HG03064 (cell line): ENCODE data around the gene RPL15.
"Not testable (repeated sequence)": the region's sequence is repeated elsewhere in the genome, so short reads cannot be mapped to it uniquely, and the experiment has no call there.

Source experiments
- ATAC-seq: cut with Tn5 transposase; IDR thresholded peaks from one replicate; pipeline ENCODE4 v1.9.1; 2021; ENCODE audit warnings: low read depth; ENCODE audit not compliant: unreplicated experiment

Gene RPL15

DNA sequence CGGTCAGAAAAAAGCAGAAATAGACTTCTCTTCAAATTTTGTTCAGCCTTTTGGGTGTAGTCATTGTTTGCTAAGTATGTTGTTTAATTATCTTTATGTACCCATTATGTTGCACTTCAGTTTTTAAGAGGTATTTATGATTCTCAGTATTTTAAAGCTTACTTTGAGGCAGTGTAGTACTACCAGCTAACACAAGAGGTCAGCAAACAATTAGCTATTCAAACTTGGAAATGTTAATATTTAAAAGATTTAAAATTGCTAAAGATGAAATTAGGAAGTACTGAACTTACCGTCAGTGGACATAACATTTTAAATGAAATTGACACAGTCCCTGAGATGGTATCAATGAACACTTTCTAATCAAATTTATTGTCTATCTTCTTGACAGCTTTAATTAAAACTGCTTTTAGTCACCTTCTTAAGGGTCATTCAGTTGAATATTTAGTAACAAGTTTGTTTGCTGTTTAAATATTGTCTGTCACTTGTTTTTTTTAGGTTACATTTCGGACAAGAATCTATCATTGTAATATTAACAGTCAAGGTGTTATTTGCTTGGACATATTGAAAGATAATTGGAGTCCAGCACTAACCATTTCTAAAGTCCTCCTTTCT is 28.2 kb upstream of the RPL15 start:
- ATAC-seq: no peak

DNA sequence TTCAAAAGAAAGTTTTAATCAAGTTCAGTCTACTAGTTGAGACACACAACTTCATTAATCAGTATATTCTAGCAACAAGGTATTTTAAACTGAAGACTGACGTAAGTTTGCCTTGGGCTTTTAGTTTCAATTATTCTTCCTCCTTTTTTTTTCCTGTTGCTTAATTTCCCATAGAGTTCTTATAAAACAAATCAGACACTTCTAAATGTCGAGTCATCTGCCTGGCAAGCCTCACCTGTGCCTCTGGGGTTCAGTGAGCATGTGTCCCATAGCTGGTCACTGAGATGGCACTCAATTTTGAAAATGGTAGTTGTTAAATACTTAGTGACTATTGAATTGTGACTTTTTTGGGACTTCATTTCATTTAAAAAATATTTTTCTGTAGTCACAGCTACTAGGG is 27.5 kb upstream of the RPL15 start:
- no peak for ATAC-seq

DNA sequence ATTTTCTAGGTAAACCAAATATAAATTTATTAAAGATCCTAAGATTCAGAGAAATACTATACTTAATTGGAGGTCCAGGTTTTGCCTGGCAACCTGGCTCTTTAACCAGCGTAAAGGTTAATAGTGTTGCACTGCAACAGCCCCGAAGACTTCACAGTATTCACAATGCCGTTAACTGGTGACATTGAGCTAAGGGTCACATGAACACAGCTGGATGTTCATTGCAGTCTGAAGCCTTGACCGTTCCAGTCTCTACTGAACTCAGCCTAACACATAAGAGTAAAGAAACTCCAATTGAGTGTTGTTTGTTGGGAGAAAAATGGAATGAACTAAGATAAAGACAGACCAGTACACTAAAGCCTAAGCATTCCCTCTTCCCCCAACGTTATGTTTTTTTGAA is 27.0 kb upstream of the RPL15 start:
- no peak for ATAC-seq

DNA sequence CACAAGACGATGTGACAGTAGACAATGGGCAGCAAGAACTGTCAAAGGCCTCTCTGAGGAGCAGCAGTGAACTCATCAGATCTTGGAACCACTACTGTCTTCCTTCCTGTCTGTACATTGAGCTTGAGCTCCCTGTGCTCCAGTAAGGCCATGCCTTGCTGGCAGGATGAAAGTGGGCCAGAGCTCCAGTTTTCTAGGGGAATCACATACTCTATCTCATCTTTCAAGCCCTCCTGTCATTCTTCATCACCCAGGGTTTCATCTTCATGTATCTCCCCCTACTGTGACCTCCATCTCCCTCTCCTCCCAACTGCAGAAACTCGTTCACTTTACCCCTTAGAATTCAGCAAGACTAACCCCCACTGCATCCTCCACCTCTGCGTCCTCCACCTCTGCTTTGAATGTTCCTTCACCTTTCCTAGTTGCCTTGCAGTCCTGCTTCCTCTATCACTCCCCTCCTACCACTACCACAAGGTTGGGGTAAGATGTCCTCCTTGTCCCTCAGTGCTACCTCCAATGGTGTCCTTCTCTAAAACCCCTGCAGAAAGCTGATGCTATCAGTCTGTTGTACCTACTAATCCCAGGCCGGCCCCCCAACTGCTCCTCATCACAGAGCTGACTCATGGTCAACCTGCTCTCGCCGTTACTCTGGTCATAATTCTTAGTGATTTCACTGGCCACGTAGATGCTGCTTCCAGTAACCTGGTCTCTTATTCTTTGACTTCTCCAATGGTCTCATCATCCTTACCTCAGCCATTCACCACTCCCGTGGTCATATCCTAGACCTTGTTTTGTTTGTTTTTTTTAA is 22.5 kb upstream of the RPL15 start:
- no peak for ATAC-seq

DNA sequence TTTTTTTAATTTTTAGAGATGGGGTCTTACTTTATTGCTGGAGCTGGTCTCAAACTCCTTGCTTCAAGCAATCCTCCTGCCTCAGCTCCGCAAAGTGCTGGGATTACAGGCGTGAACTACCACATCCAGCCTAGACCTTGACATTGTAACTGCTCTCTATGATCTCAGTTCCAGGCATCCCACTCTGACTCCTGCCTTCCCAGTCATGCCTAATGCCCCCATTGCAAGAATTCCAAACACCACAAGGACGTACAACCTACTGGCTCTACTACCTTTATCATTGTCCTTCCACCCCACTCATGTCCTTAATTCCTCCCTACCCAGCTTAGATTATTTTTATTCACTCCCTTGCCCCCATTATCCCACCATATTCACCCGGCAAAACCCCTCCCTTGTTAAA is 21.8 kb upstream of the RPL15 start:
- ATAC-seq: no peak

DNA sequence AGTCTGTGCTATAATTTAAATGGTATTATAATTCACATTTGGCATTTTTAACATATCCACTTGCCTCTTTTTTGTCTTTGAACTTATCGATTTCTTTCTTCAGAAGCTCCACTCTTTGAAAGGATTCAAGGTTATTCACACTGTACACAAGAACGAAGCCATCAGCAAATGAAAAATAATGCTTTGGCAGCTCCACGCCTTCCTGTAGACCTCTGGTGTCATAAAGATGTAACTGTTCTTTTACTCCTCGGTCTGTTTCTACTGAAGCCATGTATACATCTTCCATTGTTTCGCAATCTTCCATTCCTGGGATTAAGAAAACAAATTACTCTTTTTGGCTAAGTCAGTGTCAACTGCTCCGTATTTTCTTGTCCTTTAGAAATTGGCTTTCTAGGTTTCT is 16.2 kb upstream of the RPL15 start:
- no peak for ATAC-seq

DNA sequence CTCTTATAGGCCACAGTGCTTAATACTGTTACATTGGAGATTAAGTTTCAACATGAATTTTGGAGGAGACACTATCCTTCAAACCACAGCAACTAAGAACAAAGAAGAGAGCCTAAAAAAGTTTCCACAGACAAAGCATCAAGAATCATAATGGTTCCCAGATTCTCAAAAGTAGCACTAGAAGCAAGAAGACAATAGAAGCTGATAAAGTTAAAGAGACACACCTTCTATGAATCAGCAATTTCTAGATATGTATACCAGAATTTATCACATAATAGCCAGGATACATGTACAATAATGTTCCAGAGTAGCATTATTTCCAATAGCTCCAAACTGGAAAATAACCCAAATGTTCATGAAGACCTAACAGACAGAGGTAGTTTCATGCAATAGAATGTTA is 12.4 kb upstream of the RPL15 start:
- ATAC-seq: no peak

DNA sequence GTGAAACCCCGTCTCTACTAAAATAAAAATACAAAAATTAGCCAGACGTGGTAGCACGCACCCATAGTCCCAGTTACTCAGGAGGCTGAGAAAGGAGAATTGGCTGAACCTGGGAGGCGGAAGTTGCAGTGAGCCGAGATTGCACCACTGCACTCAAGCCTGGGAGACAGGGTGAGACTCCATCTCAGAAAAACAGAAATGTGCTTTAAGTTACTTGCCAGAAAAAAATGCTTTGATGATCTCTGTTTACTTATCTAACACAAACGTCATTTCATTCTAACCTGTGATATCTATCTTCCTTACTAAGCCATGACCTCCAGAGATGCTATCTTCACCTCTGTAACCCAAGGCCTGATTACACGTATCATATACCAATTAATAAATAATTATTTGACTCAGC is 7.6 kb upstream of the RPL15 start:
- no peak for ATAC-seq

DNA sequence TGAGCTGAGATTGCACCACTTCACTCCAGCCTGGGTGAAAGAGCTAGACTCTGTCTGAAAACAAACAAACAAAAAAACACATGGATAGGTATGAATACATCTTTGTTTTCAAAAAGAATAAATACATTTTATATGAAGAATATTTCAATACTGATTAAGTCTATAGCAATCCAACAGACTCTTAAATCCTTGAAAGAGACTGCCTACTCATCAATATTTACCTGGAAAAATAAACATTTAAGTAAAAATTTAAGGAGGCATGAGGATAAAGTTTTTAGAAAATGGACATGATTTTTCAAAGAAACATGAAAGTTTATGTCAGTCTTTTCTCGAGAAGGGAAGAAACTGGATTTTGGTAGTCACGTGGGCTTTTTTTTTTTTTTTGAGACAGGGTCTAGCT is 5.5 kb upstream of the RPL15 start:
- ATAC-seq: no peak

DNA sequence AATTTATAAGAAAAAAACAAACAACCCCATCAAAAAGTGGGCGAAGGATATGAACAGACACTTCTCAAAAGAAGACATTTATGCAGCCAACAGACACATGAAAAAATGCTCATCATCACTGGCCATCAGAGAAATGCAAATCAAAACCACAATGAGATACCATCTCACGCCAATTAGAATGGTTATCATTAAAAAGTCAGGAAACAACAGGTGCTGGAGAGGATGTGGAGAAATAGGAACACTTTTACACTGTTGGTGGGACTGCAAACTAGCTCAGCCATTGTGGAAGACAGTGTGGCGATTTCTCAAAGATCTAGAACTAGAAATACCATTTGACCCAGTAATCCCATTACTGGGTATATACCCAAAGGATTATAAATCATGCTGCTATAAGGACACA is 4.6 kb upstream of the RPL15 start:
- not testable (repeated sequence) for ATAC-seq

DNA sequence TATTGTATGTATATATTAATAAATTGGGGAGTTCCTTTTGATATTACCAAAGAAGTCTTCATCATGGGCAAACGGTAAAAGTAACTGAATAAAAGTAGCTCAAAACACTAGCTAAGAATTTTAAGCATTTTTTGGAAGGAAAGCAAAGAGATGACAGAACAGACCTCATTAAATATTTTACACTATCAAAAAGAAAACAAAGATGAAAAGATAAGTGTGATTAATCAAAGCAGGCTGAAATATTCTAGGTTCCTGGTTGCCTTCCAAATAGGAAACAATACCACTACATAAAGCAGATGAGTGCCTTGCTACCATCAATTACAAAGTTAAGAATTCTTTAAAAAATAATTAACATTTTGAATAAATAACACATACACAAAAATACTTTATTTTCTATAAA is 3.8 kb upstream of the RPL15 start:
- ATAC-seq: no peak

DNA sequence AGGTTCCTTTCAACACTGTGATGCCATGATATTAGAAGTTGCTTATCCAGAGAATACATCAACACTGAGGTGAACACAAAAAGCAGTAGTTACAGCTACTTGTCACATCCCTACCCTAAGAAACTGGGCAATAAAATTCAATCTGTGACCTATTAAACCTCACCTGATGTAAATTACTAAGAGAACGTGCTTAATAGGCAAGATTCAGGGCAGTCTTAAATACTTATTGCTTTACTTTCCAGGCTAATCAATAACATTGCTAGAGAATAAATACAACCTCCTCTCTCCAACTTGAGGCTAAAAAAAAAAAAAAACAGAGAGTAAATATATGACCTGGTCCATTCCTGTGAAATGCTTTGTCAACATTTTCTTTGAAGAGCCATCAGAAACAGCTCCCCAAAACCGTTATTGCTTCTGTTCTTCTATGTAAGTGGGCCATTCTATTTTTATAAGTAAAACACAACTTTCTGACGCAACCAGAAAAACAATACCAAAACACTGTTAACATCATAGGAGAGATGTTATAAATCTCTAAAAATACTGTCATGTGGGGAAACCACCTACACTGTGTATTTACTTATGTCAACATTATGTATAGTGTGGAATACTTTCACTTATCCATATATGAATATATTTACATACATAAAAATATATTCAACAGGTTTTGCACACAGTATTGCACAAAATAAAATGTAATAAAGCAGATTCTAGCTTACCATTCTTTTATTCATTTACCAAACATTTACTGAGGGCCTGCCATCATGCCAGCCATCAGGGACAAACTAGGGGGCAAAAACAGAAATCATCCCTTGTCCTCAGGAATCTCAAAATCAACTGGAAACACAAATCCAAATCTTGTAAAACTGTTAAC is 2.8 kb upstream of the RPL15 start:
- no peak for ATAC-seq

DNA sequence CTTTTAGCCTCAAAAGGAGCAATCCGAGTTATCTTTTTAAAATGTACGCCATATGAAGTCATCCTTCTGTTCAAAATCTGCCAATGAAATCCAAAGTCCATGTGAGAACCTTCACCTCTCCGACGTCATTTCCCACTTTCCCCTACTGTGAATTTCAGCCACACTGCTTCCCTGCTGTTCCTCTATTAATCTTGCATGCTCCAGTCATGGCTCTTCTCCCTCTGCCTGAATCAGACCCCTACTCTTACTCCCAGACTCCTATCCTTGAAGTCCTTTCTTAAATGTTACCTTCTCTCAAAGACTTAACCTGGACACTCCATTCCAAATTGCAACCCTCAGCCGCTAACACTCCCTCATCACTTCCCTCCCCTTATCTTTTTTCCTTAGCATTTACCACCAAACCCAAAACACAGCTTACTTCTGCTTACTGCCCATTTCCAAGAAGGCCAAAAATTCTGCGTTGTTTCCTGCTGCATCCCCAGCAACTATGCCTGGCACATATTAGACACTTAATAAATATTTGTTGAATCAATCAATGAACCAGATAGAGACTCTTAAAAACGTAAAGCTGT is 1.3 kb upstream of the RPL15 start:
- no peak for ATAC-seq

DNA sequence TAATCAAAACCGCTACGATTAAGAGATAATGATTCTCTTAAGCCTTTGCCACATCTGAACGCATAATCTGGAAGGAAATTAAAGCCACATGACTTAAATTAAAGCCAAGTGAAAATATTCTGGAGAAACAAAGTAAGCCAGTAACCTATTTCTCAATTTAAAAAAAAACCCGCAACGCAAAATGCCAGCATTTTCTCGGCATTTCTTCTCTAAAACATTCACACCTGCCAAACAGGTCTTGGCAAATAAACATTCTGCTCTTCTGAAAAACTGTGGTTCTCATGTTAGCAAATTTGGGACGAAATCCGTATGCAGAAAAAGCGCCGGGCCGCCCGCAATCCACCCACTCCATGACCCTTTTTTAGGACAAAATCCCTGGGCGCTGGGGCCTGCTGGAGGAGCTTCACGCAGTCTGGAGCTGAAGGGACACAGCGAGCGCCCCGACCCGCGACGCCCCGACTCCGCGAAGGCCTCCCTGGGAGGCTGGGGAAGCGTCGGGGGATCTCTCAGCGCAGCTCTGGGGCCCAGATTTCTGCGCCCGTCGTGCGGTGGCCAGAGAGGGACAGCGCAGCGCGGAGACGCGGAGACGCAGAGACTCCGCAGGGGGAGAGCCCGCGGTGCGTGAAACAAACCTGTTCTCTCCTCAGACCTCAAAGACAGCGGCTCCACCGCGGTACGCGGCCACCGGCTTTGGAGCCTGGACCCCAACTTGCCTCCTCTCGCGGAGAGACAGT is 613 bp upstream of the RPL15 start:
- peak; percentile 43 for ATAC-seq

DNA sequence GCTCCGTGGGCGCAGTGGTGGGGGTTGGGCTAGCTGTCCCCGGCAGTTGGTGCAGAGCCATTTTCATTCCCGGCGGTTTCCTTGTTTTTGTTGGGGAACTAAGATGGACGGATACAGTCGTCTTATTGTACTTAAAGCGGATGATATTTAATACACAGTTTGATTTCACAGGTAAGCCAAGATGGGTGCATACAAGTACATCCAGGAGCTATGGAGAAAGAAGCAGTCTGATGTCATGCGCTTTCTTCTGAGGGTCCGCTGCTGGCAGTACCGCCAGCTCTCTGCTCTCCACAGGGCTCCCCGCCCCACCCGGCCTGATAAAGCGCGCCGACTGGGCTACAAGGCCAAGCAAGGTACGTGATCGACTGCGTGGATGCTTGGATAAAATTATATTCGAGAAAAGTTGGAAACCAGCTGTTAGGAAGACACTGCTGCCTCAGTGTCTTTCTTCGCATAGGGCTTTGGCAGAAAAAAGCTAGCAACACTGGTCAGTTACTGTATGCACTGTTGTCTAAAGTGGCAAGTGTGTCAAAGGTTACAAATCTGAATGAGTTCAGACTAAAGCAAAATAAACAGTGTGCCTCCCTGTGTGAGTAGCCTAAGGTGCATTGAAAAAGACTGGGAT is 859 bp downstream of the RPL15 start:
- peak; percentile 18 for ATAC-seq

DNA sequence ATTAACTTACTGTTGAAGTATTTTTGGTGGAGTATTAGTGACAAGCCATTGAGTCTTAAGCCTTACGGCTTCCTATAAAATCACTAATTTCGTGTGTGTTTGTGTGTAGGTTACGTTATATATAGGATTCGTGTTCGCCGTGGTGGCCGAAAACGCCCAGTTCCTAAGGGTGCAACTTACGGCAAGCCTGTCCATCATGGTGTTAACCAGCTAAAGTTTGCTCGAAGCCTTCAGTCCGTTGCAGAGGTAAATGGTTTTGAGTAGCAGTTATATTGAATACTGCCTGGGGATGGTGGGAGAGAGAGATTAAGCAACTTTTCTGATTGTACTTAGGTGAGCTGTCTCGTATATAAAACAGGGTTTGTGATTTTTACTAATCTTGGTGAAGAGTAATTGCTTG is 1.4 kb downstream of the RPL15 start:
- not testable (repeated sequence) for ATAC-seq

DNA sequence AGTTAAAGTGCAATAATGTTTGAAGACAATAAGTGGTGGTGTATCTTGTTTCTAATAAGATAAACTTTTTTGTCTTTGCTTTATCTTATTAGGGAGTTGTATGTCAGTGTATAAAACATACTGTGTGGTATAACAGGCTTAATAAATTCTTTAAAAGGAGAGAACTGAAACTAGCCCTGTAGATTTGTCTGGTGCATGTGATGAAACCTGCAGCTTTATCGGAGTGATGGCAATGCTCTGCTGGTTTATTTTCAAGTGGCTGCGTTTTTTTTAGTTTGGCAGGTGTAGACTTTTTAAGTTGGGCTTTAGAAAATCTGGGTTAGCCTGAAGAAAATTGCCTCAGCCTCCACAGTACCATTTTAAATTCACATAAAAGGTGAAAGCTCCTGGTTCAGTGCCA is 2.7 kb downstream of the RPL15 start:
- ATAC-seq: no peak

DNA sequence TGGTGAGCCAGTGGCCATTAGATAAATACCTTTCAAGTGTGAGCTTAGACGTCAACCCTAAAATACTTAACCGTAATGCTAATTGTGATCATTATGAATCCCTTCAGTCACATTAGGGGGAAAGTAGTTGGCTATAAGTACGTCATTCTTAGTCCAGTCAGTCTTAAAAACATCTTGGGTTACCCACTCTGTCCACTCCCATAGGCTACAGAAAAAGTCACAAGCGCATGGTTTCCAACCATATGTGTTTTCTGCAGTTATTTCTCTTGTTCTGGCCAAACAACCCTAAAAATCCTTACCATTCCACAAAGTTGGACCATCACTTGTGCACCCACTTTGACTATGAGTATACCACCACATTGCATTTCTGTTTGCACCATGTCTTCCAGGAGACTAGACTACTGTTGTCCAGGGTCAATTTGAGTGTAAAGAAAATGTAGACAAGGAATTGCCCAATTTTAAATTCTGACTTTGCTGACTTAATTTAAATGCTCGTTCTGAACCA is 3.3 kb downstream of the RPL15 start:
- ATAC-seq: no peak

DNA sequence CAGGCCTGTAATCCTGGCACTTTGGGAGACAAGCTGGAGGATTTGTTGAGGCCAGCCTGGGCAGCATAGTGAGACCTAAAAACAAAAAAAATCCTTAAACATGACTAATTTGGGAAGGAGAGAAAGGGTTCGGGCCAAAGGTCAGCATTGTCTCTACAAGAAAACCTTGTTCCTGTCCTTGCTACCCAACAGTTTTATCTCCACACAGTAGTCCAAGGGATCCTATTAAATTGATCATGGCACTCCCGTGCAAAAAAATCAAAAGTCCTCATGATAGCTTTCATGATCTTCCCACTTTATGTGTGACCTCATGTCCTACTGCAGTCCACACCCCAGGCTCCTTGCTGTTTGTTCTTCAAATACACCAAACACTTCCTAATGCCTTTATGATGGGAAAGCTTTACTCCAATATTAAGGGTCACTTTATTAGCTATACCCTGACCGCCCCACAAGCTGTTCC is 4.2 kb downstream of the RPL15 start:
- no peak for ATAC-seq

DNA sequence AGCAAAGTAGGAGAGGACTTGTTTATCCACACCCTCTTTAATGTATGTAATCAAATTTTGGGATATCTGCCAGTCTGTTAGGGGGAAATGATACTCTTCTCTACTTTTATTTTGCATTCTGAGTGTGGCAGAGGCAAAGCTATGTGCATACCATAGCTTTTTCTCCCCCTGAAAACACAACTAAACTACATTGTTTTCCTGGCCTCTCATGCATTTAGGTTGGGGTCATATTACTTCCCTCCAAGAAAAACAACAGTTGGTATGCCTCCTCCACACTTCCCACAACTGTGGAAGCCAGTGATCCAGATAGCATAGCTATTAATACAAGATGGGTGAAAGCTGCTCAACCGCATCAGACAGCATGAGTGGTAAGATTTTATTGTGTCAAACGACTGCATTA is 6.9 kb downstream of the RPL15 start:
- ATAC-seq: no peak
